ENCODE measurements around the gene MUS81. TPM values are rescaled to one million over a fixed set of nuclear protein-coding genes. Genes with fewer than 3 reads are reported as not detected.

The MUS81 gene
- total and polyA plus RNA-seq, 9 of the 15 experiments (the other 6 are each of a cell fraction or from before 2014, with no cell fraction given), result 13.4 to 118 (median 53.7) TPM

- TF ChIP-seq CHD7 (IDR thresholded peaks at IDR 0.05; ENCODE audit: low read depth, low read length), result peak; percentile 36
- TF ChIP-seq THAP12 (CRISPR knock-in tag; IDR thresholded peaks at IDR 0.05), result peak; percentile 100
- TF ChIP-seq ZNF785 (CRISPR knock-in tag; IDR thresholded peaks at IDR 0.05), result no peak
- TF ChIP-seq, protein P1, sequence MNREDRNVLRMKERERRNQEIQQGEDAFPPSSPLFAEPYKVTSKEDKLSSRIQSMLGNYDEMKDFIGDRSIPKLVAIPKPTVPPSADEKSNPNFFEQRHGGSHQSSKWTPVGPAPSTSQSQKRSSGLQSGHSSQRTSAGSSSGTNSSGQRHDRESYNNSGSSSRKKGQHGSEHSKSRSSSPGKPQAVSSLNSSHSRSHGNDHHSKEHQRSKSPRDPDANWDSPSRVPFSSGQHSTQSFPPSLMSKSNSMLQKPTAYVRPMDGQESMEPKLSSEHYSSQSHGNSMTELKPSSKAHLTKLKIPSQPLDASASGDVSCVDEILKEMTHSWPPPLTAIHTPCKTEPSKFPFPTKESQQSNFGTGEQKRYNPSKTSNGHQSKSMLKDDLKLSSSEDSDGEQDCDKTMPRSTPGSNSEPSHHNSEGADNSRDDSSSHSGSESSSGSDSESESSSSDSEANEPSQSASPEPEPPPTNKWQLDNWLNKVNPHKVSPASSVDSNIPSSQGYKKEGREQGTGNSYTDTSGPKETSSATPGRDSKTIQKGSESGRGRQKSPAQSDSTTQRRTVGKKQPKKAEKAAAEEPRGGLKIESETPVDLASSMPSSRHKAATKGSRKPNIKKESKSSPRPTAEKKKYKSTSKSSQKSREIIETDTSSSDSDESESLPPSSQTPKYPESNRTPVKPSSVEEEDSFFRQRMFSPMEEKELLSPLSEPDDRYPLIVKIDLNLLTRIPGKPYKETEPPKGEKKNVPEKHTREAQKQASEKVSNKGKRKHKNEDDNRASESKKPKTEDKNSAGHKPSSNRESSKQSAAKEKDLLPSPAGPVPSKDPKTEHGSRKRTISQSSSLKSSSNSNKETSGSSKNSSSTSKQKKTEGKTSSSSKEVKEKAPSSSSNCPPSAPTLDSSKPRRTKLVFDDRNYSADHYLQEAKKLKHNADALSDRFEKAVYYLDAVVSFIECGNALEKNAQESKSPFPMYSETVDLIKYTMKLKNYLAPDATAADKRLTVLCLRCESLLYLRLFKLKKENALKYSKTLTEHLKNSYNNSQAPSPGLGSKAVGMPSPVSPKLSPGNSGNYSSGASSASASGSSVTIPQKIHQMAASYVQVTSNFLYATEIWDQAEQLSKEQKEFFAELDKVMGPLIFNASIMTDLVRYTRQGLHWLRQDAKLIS (CRISPR knock-in tag; IDR thresholded peaks at IDR 0.05), result peak; percentile 6; the same call in 1 of the 2 replicates
- peak; percentile 16; the same call in 1 of the 2 replicates for TF ChIP-seq BHLHE40 (IDR thresholded peaks at IDR 0.05; ENCODE audit: low read length)
- peak; percentile 74 for TF ChIP-seq ETV1 (tag; conservative IDR thresholded peaks at IDR 0.05; ENCODE audit: low read depth)
- peak; percentile 55 for TF ChIP-seq BCOR (IDR thresholded peaks at IDR 0.05)
Measured at GRCh38 chr11:65860278-65861164, at the start of gene MUS81 (continued).
